NCI-H226 (cell line): Measurements from ENCODE around the gene IGF1R.

Experiments
- DNase-seq: peaks from one replicate; pipeline ENCODE4 v3.0.0-alpha.2; 2015

The IGF1R gene

DNA sequence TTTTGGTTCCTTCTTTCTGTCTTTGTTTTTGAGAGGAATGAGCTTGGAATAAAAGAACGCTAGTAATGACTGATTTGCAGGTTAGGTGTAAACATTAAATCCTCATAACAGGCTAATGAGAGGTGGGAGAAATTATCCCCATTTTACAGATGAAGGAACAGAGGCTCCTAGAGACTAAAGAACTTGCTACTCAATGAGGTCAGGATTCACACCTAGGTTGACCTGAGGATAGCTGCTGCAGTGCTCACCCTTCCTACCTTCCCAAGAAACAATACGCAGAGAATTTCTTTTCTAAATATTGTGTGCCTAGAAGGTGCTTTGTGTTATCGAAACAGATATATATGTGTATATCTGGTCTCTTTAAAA is 106.3 kb downstream of the IGF1R start:
- DNase-seq: no peak

DNA sequence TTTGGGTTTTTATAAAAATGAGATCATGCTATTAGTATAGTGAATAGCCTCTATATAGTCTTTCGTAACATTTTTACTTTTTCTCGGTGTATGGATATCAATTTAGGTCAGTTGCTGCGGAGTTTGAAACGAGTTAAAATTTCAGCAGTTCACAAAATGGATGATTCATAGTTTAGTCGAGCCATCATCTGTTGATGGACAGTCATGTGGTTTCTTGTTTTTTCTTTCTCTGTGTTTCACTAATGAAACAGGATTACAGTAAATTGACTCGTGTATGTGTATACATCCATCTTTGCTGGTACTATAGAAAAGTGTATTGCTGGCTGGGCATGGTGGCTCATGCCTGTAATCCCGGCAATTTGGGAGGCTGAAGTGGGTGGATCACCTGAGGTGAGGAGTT is 106.8 kb downstream of the IGF1R start:
- peak; percentile 38 for DNase-seq

DNA sequence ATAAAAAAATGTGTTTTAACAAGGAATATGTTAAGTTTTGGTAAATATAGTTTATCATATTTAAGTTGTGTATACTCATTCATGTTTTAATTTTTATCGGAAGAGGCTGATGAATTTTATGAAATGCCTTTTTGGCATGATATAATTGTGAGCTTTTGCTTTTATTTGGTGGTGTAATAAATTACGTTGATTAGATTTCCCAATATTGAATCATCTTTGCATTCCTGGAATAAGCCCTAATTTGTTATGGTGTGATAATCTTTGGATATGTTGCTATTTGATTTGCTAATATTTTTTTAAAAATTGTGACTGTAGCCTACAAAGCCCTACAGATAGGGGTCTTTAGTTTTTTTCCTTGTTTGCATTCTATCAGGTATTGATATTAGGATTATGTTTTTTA is 107.4 kb downstream of the IGF1R start:
- DNase-seq: no peak

DNA sequence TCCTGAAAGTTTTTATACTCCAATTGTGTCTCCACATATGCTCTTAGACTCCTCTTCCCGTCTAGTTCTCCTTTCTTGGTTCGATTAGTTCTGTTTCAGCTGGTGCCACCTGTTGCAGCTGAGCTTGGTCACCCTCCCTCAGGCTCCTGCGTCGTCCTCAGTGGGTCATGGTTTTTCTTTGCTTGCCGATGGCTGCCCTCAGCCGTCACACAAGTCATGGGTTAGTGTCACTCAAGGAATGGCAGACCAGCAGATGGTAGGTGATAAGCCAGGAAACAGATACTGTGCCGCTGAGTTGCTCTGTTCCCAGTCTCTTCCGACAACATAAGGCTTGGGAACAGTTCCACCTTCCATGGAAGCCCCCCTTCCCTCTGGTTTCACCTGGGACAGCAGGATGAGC is 109.9 kb downstream of the IGF1R start:
- no peak for DNase-seq

DNA sequence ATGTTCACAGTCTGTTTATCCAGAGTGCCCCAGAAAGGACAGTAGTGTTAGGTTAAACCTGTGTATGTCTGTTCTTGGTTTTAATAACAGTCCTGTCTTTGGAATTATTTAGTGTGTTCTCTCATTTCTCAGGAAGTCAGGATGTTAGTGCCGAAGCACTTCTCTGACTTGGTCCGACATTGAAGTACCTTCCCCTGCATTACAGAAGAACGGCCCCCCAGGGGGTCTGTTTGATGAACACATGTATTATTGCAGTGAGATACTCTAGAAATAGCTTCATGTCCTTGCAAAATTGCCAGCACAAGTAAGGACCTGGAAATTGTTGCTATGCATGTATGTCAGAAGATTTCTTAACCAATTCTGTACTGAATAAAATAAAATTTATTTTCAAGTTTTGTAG is 110.9 kb downstream of the IGF1R start:
- no peak for DNase-seq

DNA sequence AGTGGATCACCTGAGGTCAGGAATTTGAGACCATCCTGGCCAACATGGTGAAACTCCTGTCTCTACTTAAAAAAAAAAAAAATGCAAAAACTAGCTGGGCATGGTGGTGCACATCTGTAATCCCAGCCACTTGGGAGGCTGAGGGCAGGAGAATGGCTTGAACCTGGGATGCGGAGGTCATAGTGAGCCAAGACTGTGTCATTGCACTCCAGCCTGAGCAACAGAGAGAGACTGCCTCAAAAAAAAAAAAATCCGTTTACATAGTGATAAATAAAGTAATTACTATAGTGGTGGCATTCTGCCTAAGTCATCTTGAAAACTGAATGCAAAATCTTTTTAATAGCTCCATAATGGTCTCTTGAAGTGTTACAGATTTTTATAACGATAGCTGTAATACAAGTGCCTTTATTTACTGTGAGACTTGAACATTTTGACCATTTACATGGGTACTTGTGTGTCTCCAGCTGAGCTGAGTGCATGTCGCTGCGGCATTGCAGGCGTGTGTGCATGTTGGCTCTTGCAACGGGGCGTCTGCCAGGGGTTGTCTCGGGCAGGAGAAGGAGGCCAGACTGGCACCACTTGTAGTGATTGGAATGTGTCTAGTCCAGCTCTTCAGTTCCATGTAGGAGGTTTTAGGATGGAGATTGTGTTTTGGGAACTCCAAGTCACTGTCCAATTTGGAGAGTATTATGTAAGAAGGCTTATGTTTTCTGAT is 111.9 kb downstream of the IGF1R start:
- DNase-seq: no peak

DNA sequence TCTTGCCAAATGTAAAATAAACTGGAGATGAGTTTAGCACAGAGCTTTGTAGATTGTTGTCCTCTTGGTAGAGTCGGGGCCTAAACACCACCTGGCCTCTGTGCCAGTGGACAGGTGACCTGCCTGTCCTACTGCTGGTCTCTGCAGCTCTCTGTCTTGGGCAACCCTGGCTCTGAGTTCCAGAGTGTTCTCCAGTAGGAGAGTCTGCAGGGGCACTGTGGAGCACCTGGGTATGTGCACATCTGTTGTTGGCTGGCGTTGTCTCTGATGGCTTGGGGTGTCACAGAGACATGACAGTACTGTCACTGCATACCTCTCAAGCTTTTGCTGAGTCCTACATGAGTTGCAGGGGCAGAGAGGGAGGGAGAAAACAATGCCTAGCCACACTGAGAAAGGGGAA is 112.6 kb downstream of the IGF1R start:
- DNase-seq: no peak

DNA sequence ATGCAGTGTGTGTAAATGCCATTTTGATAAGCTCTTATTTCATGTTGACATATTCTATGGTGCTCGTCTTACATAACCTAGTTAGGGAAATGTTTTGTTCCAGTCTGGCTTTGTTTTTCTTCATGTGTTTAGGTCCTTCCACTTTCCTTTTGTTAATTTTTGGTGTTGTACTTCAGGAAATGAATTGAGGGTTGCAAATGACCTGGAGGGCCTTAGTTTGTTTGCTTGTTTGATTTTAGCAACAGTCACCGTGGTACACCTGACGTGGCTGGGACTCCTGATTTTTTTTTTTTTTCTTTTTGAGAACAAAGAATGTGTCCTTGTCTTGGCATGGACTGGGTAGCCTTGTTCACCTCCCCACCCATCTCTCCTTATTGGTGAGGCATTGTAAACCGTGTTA is 114.8 kb downstream of the IGF1R start:
- DNase-seq: no peak

DNA sequence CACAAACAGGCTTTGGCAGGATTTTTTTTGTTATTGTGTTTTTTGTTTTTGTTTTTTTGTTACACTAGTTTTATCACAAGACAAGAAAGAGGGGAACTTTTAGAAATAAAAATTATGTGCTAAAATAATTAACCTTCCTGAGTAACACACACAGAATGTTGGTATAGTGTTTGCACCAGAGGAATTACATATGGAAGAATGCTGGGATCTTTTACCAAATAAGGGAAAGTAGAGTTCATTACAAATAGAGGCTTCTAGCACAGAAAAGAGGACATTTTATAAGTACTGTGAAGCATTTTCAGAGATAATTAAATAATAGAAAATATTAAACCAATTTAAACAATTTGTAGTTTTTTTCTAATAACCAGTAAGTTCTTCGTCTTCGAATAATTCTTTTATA is 116.0 kb downstream of the IGF1R start:
- DNase-seq: no peak

DNA sequence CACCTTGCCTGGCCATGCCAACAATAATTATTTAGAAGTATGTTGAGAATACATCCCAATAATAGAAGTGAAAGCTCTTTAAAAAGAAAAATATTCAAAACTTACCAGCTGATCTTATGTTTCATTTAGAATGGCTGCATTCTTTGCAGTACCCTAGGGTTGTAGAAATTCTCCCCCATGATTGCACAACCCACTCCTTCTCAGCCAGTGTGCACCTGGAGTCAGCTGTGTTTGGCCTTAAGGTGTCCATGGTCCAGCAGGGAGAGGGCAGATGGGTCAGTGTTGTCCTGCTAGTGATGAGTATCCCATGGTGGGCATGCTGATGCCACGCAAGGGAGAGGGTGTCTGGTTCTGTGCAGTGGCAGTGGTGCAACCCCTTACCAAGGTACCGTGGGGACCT is 117.3 kb downstream of the IGF1R start:
- no peak for DNase-seq

DNA sequence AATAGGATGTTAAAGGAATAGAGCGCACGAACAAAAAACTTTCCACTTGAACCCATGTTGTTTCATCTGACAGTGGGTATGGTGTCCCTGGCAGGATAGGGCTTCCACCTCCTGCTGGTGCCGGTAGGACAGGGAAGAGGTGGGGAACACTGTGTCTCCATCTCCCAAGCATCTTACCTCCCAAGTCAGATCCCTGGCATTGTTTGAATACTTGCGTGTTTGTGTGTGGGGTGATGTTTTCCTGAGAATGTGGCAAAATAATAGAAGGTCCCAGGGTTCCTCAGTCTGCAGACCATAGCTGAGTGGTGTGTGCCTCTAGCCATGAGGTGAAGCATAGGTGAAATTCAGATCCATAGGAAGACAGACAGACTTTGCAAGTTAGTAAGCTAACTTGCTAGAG is 119.4 kb downstream of the IGF1R start:
- DNase-seq: no peak

DNA sequence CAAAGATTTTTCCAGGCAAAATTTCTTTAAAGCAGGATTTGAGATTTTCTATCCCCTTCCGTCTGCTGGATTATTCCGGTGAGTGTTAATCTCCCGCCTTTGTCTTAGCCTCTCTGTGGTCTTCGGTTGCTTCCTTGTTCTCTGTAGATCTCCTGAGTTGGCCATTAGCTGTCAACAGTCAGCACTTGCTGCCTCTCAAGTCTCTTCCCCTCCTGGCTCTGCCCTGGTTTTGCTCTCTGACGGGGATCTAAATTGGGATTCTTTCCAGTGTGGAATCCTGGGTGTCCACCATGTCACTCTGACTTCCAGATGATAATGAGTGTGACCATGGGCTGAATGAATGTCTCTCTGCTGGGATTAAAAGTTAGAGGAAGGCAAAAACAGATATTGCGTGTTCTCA is 121.5 kb downstream of the IGF1R start:
- DNase-seq: no peak

DNA sequence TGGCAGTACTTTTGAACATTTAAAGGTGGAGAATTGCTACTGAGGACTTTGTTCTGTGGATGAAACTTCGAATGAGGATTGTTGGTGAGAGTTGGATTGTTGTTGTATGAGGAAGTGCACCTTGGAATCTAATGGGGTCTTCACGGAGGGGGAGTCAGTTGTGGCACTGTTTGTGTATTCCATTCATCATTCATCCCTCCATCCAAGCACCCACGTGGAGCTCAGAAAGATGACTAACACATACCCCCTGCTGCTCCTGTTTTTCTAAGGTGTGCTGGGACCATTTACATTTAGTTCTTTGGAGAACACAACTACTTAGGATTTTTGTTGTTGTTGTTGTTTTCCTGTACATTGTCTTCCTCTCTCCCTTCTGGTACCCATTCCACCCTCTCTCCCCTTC is 122.6 kb downstream of the IGF1R start:
- no peak for DNase-seq

DNA sequence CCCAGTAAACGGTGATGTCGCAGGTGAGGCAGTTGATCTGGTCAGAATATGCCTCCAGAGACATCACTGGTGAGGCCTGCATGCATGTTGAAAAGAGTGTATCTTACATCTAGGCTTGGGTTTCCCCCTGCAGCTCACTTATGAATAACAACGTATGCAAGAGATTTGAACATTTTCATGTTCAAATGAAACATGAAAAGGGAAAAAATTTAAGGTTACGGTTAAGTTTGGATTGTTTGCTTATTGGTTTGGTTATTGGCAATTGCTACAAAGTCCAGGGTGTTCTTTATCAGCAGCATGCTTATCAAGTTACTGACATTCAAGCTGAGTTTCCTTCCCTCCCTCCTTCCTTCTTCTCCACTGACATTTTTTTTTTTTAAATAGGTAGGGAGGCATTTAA is 123.2 kb downstream of the IGF1R start:
- DNase-seq: peak; percentile 52

DNA sequence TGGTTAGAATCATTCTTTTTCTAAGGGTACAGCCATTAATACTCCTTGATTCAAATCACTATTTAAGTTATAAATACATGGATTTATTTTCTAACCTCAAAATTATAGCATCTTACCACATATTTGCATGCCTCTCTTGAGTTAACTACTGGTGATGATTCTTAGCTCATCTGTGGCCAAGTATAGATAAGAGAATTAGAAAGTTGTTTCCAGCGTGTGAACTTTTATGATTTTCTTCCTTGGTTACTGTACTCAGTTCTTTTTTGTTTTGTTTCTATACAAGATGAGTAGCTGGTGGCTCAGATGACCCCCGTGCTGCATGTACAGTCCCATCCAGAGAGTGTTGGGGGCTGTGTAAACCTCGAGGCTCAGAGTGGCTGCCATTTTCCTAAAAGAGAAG is 124.6 kb downstream of the IGF1R start:
- DNase-seq: no peak

DNA sequence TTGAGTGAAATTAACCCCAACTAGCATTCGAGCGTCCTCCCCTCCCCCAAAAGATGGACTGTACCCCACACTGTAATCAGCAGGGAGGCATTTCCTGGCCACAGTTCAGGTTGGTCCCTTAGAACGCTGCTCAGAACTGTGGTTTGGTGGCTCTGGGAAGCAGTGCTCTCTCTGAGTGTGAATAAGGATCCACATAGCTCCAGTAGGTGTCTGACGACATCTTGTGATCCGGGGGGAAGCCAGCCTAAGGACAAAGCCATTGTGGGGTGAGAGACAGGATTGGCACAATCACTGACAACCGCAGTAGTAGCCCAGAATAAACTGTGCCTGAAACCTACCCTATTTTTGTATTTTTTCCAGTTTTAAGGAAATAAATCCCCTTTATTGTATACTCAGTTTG is 125.3 kb downstream of the IGF1R start:
- no peak for DNase-seq

DNA sequence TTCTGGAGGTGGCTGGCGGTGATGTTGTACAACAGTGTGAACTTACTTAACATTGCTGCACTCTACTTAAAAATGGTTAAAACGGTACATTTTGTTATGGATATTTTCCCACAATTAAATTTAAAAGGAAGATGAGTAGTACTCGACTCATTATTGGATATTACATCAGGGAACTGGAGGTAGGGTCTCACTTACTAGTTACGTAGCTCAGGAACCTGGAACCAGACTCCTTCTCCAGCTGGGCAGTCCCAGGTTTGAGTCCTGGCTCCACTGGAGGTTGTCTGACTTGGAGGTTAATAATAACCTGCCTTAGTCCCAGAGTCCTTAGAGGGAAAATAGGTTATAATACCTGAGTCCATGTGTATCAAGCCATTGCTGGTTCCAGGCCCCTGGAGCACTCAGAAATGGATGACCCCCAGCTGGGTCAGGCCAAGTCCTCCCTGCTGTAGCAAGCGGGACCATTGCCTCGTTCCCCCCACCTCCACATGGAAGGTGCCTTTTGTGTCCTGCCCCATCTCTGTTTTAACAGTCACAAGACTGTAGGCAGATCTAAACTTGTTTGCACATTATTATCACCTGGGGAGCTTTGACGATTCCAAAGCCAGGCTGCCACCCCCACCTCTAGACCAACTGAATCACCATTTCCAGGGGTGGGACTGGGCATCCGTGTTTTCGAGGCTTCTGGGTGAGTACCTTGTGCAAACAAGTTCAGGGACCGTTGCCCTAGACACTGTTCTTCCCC is 126.6 kb downstream of the IGF1R start:
- DNase-seq: no peak

DNA sequence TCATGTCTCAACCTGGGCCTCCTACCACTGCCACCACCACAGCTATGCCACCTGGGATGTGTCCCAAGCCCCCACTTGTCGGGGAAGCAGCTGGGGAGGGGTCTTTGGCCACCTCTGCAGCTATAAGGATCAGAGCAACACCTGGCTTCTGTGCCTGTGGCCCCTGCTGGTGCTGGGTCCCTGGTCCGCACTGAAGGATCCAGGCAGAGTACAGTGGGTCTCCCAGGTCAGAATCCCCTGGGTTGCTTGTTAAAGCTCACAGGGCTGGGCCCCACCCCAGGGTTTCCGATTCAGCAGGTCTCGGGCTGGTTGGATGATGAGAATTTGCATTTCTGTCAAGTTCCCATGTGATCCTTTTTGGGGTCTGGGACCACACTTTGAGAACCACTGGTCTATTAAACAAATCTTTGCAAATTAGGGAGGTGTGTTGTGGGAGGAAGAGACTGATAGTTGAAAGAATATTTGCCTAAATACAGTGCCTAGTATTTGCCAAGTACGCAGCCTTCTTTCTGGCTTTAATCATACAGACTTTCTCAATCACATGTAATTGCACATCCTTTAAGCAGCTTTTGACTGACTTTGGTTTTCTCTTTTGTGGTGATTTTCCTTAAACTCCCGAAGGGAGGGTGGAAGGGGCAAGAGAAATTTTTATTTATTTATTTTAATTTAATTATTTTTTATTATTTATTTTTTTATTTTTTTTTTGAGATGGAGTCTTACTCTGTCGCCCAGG is 127.3 kb downstream of the IGF1R start:
- no peak for DNase-seq

DNA sequence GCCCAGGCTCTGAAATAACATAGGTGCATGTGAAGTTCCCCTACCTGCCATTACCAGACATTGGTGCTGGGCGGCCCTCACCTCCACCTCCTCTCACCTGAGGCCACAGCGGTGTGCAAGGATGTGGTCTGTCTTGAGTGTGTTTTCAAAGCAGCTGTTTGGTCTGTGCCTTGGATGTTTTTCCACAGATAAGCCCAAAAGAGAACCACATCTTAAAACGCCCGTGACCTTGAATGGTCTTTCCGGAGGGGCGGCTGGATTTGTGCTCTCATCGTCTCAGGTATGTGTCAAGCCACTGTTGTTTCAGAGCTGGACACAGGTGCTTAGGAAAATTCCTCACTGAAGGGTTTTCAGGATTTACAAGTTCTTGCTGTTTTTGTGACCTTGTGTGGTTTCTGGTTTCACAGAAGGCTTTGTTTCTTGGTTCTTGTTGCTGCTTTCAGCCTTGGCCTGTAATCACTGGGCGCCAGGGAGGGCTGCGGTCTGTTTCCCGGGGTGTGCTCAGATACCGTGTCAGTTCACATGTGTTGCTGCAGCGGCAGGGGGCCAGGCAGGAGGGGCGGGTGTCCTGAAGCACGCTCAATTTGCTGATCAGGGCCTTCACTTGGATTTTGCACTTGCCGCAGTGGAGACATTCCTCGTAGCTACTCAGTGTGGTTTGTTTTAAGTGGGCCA is 128.4 kb downstream of the IGF1R start:
- no peak for DNase-seq

DNA sequence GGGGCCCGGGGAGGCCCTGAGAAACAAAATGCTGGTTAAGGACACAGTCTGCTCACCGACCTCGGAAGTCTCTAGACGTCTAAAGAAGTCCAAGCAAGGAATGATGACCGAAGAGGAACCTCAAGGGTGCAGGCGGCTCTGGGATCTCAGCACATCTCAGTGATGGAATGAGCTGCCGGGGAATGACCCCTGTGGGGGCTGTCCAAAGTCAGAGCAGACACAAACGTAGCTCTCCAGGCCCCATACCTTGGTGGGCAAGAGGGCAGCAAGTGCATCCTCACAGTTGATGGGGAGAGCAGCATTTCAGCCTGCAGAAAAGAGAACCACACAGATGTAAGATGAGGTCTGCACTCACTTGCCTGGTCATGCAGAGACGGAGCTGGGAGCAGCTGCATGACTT is 129.1 kb downstream of the IGF1R start:
- no peak for DNase-seq

DNA sequence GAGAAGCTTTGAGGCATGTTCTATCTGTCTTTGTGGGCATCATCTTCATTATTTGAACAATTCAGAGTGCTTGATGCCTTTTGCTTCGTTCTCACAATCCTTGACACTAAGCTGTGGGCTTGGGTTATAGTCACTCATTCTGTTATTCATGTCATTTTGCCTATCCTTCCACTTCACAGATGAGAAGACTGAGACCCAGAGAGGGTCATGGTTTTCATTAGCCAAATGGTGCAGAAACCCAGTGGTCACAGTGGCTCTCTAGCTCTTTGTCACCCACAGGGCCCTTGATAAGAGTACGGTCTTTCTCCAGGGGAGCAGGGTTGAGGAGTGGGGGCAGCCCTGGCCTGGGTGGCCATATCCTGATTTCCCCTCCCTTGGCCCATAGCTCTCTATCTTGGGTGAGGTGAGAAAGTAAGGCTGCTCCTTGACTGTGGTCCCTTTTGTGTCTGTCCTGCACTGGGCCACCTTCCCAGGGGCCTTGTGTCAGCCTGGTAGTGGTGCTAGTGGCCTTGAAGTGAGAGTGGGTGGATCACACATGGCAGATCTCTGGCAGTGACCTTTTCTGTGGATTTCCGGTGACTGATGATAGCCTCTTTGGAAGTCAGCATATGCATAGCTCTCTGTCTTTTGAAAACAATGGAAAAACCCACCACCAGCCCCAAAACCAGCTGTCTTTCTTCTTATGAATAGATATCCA is 130.1 kb downstream of the IGF1R start:
- no peak for DNase-seq

DNA sequence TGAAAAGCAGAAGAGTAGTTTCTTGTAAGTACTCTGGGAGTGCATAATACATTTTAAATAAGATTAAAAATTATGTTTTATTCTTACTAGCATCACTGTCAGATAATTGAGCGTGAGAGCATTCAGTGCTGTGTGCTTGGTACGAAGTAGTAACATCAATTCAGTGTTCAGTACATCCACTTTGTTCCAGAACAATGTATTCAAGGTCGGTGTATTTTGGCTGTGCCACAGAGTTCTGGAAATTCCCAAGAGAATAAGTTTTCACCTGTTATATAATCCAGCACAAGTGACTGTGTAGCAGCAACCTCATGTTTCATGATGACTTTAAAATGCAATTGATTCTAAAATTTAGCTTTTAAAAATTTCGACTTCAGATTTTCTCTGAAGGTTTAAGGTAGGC is 130.6 kb downstream of the IGF1R start:
- no peak for DNase-seq

DNA sequence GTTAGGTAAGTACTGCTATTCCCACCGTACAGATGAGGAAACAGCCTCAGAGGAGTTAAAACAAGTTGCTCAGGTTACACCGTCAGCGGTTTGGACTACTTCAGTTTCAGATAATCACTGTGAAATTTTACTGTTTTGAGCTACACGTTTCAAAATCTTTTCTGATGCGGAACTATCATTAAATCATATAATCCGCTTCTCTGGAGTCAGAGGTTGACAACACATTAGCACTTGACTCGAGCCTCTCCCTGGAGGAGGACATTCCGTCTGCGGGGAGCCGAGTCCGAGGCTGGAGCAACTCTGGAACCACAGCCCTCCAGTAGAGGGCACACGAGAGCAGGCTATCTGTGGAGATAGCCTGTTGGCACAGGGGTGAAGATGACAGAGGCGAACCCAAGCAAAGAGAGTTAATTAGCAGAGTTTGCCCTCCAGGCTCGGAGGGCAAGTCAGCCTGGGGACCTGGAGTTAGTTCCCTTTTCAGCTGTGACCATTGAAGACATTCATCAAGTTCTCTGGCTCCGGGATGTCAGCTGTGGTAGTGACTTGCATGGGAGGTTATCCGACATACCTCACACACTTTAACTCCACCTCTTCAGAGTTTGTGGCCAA is 131.2 kb downstream of the IGF1R start:
- peak; percentile 69 for DNase-seq
